Measurements from ENCODE around the gene DSE. TPM values are rescaled to one million over a fixed set of nuclear protein-coding genes. Genes with fewer than 3 reads are reported as not detected.

Gene DSE
- polyA plus RNA-seq, 3 donors, result 14.6 to 36.5 (median 28.4) TPM

DNA sequence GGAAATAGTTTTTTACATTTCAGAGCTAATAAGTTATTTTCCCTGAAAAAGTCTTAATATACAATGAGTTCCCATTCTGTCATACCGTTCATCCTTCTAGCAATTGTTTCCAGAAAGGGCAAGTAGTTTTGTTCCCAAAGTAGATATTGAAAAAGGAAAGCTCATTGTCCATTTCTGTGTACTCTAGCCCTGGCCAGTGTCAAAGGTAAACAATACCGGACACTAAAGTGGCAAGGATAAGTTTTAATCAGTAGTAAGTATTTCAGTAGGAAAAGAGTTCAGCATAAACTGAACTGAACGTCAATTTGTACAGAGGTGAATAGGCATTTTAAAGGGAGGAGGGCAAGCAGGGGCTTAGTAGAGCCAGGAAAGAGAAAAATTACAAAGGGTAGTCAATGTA, 46.9 kb downstream of the DSE start:
- no peak for DNase-seq
- Histone ChIP-seq H3K9me3 (replicated peaks in 1 of 2; ENCODE audit: control insufficient read depth in 1 of 2, insufficient read depth in 1 of 2, low read length in 2 of 2) (no peaks in the 10 kb centered on the region), H3K4me3 (replicated peaks in 1 of 3; ENCODE audit: low read depth in 2 of 3, low read length in 3 of 3) (no peak overlapping the region), H3K27ac (ENCODE audit: low read depth in 1 of 2, low read length in 2 of 2) (no peak overlapping the region), H4K20me1 (ENCODE audit: insufficient read depth, low read length) (peaks cover 57% of the 10 kb centered on the region), H3K36me3 (replicated peaks in 1 of 2; ENCODE audit: control insufficient read depth in 1 of 2, insufficient read depth in 2 of 2, low read length in 2 of 2) (no peaks in the 10 kb centered on the region), H3K27me3 (ENCODE audit: control insufficient read depth in 2 of 2, insufficient read depth in 2 of 2, low read length in 2 of 2) (no peaks in the 10 kb centered on the region), H3K4me1 (ENCODE audit: control insufficient read depth in 1 of 2, insufficient read depth in 2 of 2, low read length in 2 of 2) (no peaks in the 10 kb centered on the region), H2AFZ (ENCODE audit: insufficient read depth, low read depth, low read length, poor library complexity, severe bottlenecking) (no peak overlapping the region), H3K9ac (ENCODE audit: insufficient read depth, low read length, poor library complexity, severe bottlenecking) (no peak overlapping the region), H3K79me2 (ENCODE audit: insufficient read depth, low read length) (peaks cover 31% of the 10 kb centered on the region), H3K4me2 (replicated peaks; ENCODE audit: extremely low read depth, low read length, poor library complexity, severe bottlenecking) (no peak overlapping the region)
- no peak overlapping the region for H3K4me3 Mint-ChIP-seq
- H3K27me3 Mint-ChIP-seq (ENCODE audit: low read depth in 3 of 3), result no peaks in the 10 kb centered on the region
- peaks cover 19 to 25% of the 10 kb centered on the region in 2 donors for H3K36me3 Mint-ChIP-seq
- H3K27ac Mint-ChIP-seq, result no peak overlapping the region
- WGBS (ENCODE audit: insufficient coverage), result 100% methylated on average over 1 of the region's 3 CpGs
- intact Hi-C loops (cut with micrococcal nuclease), result no loop called here
- TF ChIP-seq, protein P1, sequence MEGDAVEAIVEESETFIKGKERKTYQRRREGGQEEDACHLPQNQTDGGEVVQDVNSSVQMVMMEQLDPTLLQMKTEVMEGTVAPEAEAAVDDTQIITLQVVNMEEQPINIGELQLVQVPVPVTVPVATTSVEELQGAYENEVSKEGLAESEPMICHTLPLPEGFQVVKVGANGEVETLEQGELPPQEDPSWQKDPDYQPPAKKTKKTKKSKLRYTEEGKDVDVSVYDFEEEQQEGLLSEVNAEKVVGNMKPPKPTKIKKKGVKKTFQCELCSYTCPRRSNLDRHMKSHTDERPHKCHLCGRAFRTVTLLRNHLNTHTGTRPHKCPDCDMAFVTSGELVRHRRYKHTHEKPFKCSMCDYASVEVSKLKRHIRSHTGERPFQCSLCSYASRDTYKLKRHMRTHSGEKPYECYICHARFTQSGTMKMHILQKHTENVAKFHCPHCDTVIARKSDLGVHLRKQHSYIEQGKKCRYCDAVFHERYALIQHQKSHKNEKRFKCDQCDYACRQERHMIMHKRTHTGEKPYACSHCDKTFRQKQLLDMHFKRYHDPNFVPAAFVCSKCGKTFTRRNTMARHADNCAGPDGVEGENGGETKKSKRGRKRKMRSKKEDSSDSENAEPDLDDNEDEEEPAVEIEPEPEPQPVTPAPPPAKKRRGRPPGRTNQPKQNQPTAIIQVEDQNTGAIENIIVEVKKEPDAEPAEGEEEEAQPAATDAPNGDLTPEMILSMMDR (IDR thresholded peaks at IDR 0.05), result no peak
- H3K4me1 Mint-ChIP-seq, result peaks cover 6% of the 10 kb centered on the region
- H3K9me3 Mint-ChIP-seq, result peaks cover 0 to 4% (median 0%) of the 10 kb centered on the region in 7 donors

DNA sequence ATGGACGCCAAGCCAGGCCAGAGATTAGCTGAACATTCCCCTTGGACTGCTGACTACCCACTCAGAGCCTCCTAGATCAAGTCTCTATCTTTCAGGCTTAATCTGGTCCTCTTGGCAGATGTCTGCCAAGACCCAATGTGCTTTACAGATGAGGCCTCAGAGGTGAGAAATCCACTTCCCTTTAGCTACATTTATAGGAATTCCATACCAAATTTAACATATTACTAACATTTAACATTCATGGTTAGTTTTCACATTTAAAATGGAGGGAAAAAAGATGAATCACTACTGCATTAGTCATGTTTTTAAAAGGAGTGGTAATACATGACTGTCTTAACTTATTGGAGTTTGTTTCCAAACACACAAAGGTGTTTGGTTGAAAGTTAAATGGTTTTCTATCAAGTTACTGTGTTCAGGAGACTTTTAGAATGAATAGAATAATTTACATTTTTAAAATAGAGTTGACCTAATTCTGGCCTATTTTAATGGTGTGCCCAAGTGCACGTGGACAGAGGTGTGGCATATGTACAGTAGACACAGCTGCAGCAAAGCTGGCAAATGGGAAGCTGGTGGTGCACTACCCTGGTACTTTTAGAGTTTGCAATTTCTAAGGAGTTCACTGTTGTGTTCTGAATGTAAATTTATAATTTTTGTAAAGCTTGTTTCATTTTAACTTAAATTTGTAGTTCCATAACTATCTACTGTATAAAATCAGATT, 48.5 kb downstream of the DSE start:
- H3K27me3 Mint-ChIP-seq (ENCODE audit: low read depth in 3 of 3), result peaks cover 0 to 2% (median 0%) of the 10 kb centered on the region in 3 donors
- TF ChIP-seq, protein P1 (IDR thresholded peaks at IDR 0.05), result no peak
- H3K4me1 Mint-ChIP-seq, result peaks cover 3% of the 10 kb centered on the region

More for the DNA sequence above, 48.5 kb downstream of the DSE start:
- Histone ChIP-seq H3K4me3 (replicated peaks in 1 of 3; ENCODE audit: low read depth in 2 of 3, low read length in 3 of 3) (no peak overlapping the region), H3K4me1 (ENCODE audit: control insufficient read depth in 1 of 2, insufficient read depth in 2 of 2, low read length in 2 of 2) (no peaks in the 10 kb centered on the region), H3K4me2 (replicated peaks; ENCODE audit: extremely low read depth, low read length, poor library complexity, severe bottlenecking) (no peak overlapping the region), H3K9ac (ENCODE audit: insufficient read depth, low read length, poor library complexity, severe bottlenecking) (no peak overlapping the region), H3K9me3 (replicated peaks in 1 of 2; ENCODE audit: control insufficient read depth in 1 of 2, insufficient read depth in 1 of 2, low read length in 2 of 2) (no peaks in the 10 kb centered on the region), H4K20me1 (ENCODE audit: insufficient read depth, low read length) (peaks cover 59% of the 10 kb centered on the region), H3K36me3 (replicated peaks in 1 of 2; ENCODE audit: control insufficient read depth in 1 of 2, insufficient read depth in 2 of 2, low read length in 2 of 2) (no peaks in the 10 kb centered on the region), H2AFZ (ENCODE audit: insufficient read depth, low read depth, low read length, poor library complexity, severe bottlenecking) (no peak overlapping the region), H3K27ac (ENCODE audit: low read depth in 1 of 2, low read length in 2 of 2) (no peak overlapping the region), H3K79me2 (ENCODE audit: insufficient read depth, low read length) (peaks cover 22% of the 10 kb centered on the region), H3K27me3 (ENCODE audit: control insufficient read depth in 2 of 2, insufficient read depth in 2 of 2, low read length in 2 of 2) (no peaks in the 10 kb centered on the region)
- Mint-ChIP-seq H3K36me3 (peaks cover 19 to 27% of the 10 kb centered on the region in 2 donors), H3K4me3 (no peak overlapping the region), H3K27ac (peak overlapping the region in 1 of 7 donors; percentile 47), H3K9me3 (peaks cover 0 to 4% (median 0%) of the 10 kb centered on the region in 7 donors)
- DNase-seq, result peak in 2 of 3 donors; percentile 33 to 39
- intact Hi-C loops (cut with micrococcal nuclease), result no loop called here
- WGBS (ENCODE audit: insufficient coverage), result 100% methylated on average over 2 of the region's 2 CpGs
